HEK293 (cell line): ENCODE data around the gene GSG1L.

Experiments used
- CTCF ChIA-PET: fragments of 350-600 bp; formaldehyde crosslinking; extraction: SDS; loops from one replicate; lab custom pipeline; 2021; ENCODE audit warnings: antibody characterized with exemption; lab: Yijun Ruan, JAX
- POLR2A ChIA-PET: fragments of 300-600 bp; formaldehyde crosslinking; extraction: SDS; loops from one replicate; lab custom pipeline; 2020; ENCODE audit warnings: antibody characterized with exemption, inconsistent platforms; lab: Yijun Ruan, JAX
- H3K27ac ChIP-seq: fragments of 200-500 bp; sonication (Bioruptor generic); 2 replicates; pipeline ENCODE4 v1.5.1; 2014; ENCODE audit warnings: low read depth, low read length, control low read depth, inconsistent platforms; ENCODE audit errors: extremely low read depth
- H3K36me3 ChIP-seq, 2 experiments: fragments of 200-500 bp in 1 of 2; sonication (Bioruptor generic) in 1 of 2; 1 replicate in 1 of 2; 2 replicates in 1 of 2; pipeline ENCODE4 v1.5.1; 2014 to 2017; ENCODE audit warnings: inconsistent platforms in 2 of 2, low read length in 2 of 2; ENCODE audit not compliant: control insufficient read depth in 2 of 2, insufficient read depth in 1 of 2
- H3K4me1 ChIP-seq: fragments of 200-500 bp; sonication (Bioruptor generic); 2 replicates; pipeline ENCODE4 v1.5.1; 2014; ENCODE audit warnings: mild to moderate bottlenecking, low read length, inconsistent platforms; ENCODE audit not compliant: control insufficient read depth, insufficient read depth
- H3K4me3 ChIP-seq: 2 replicates; pipeline ENCODE4 v1.5.1; 2011; ENCODE audit warnings: low read depth, mild to moderate bottlenecking, control low read depth, low read length, moderate library complexity
- H3K9me3 ChIP-seq: fragments of 200-500 bp; sonication (Bioruptor generic); 2 replicates; pipeline ENCODE4 v1.5.1; 2014; ENCODE audit warnings: low read depth, low read length, inconsistent platforms; ENCODE audit not compliant: control insufficient read depth, insufficient read depth
- HOXC10 ChIP-seq: sonication (generic); formaldehyde crosslinking; IDR thresholded peaks from 2 replicates; pipeline ENCODE4 v1.8.1; 2023; ENCODE audit warnings: mild to moderate bottlenecking, missing genetic modification reagents
- KLF16 ChIP-seq: fragments of 450-650 bp; formaldehyde crosslinking; IDR thresholded peaks from 2 replicates; pipeline ENCODE4 v1.5.1; 2017; ENCODE audit warnings: missing biosample characterization, missing genetic modification characterization
- PRDM1 ChIP-seq: fragments of 450-650 bp; formaldehyde crosslinking; IDR thresholded peaks from 2 replicates; pipeline ENCODE4; 2016; ENCODE audit warnings: missing biosample characterization, missing genetic modification characterization
- REPIN1 ChIP-seq: fragments of 450-650 bp; formaldehyde crosslinking; IDR thresholded peaks from 2 replicates; pipeline ENCODE4 v1.5.1; 2017; ENCODE audit warnings: missing biosample characterization, missing genetic modification characterization, low read depth
- ZBTB48 ChIP-seq: fragments of 450-650 bp; formaldehyde crosslinking; IDR thresholded peaks from 2 replicates; pipeline ENCODE4 v1.5.1; 2016; ENCODE audit warnings: missing biosample characterization, missing genetic modification characterization
- ZBTB49 ChIP-seq: fragments of 450-650 bp; formaldehyde crosslinking; IDR thresholded peaks from 2 replicates; pipeline ENCODE4 v1.5.1; 2016; ENCODE audit warnings: missing biosample characterization, missing genetic modification characterization, low read depth
- ZNF488 ChIP-seq: fragments of 450-650 bp; formaldehyde crosslinking; IDR thresholded peaks from 2 replicates; pipeline ENCODE4 v1.5.1; 2016; ENCODE audit warnings: missing biosample characterization, missing genetic modification characterization
- ZNF658 ChIP-seq: fragments of 450-650 bp; formaldehyde crosslinking; IDR thresholded peaks from 2 replicates; pipeline ENCODE4; 2016; ENCODE audit warnings: missing biosample characterization, missing genetic modification characterization
- ZNF660 ChIP-seq: fragments of 450-650 bp; IDR thresholded peaks from 2 replicates; pipeline ENCODE4 v1.5.1; 2018; ENCODE audit warnings: missing biosample characterization, mild to moderate bottlenecking, missing genetic modification characterization
- ZNF791 ChIP-seq: fragments of 450-650 bp; formaldehyde crosslinking; IDR thresholded peaks from 2 replicates; pipeline ENCODE4 v1.5.1; 2016; ENCODE audit warnings: missing biosample characterization, missing genetic modification characterization
- ZXDB ChIP-seq: fragments of 450-650 bp; formaldehyde crosslinking; IDR thresholded peaks from 2 replicates; pipeline ENCODE4 v1.5.1; 2016; ENCODE audit warnings: missing biosample characterization, missing genetic modification characterization
- TF ChIP-seq, protein P1 (sequence below): fragments of 450-650 bp; formaldehyde crosslinking; IDR thresholded peaks from 2 replicates; pipeline ENCODE4 v1.5.1; 2016; ENCODE audit warnings: missing biosample characterization, missing genetic modification characterization
- TF ChIP-seq, protein P2 (sequence below): fragments of 450-650 bp; formaldehyde crosslinking; IDR thresholded peaks from 2 replicates; pipeline ENCODE4 v1.5.1; 2016; ENCODE audit warnings: missing biosample characterization, missing genetic modification characterization

The GSG1L gene

GRCh38 chr16:28107232-28107631, 43.7 kb upstream of the GSG1L start (continued):
- no peak for TF ChIP-seq ZNF791

DNA sequence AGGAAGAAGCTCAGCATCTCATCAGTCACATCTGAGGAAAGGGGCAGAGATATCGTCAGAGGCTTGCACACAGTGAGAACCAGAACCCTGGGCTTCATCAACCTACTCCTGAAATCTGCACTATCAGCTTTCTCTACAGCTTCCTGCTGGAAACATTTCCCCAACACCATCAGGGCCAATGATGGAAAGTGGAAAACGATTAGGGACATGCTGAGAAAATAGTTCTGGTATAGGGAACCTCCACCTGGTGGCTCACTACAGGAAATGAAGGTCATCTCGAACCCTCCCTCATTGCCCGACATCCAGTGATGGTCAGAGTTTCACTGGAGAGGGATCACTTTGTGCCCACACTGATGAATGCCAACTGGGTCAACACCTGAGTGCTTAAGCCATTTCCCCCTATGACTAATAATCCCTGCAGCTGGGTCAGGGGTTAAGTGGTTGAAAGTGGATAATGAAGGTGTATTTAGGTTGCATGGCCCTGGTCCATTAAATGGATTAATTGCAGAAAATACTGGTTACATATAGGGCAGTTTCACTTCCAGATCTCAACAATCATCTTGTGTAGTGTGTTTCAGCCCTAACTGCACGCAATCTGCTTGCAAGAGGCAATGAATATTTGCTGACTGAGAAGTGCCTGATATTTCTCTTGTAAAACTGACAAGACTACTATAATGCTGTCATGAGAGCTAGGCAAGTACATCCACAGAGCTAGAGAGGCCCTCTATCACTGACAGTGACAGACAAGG, 43.1 kb upstream of the GSG1L start:
- no peak overlapping the region for H3K27ac ChIP-seq

DNA sequence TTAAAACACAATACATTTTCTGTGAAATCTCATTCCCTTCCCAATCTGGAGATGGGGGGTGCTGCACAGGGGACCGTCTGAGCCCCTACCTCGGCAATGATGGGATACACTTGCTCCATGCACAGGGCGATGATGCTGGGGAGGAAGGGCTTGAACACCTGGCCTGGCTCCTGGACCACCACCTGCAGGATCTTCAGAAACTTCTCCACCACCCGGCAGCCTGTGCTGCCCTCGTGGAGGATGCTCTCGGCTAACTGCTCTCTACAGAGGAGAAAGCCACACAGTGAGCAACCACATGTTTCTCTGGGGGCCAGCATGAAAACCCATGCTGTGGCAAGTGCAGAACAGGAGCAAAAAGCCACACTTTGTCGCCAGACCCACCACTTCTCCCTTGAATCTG, 42.4 kb upstream of the GSG1L start:
- Histone ChIP-seq H3K4me3 (no peak overlapping the region), H3K9me3 (no peaks in the 10 kb centered on the region), H3K27ac (no peak overlapping the region), H3K4me1 (no peaks in the 10 kb centered on the region), H3K36me3 (peaks cover 14 to 99% of the 10 kb centered on the region in 2 experiments)
- POLR2A ChIA-PET, result no interaction called here
- no peak for TF ChIP-seq ZNF658 (tag by site-specific recombination)
- no peak for TF ChIP-seq PRDM1
- TF ChIP-seq, protein P1, sequence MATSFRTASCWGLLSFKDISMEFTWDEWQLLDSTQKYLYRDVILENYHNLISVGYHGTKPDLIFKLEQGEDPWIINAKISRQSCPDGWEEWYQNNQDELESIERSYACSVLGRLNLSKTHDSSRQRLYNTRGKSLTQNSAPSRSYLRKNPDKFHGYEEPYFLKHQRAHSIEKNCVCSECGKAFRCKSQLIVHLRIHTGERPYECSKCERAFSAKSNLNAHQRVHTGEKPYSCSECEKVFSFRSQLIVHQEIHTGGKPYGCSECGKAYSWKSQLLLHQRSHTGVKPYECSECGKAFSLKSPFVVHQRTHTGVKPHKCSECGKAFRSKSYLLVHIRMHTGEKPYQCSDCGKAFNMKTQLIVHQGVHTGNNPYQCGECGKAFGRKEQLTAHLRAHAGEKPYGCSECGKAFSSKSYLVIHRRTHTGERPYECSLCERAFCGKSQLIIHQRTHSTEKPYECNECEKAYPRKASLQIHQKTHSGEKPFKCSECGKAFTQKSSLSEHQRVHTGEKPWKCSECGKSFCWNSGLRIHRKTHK (tag by site-specific recombination), result no peak
- no peak for TF ChIP-seq ZNF488 (tag by site-specific recombination)
- CTCF ChIA-PET, result no interaction called here

More for the DNA sequence above, 43.1 kb upstream of the GSG1L start:
- ChIA-PET POLR2A (no interaction called here), CTCF (no interaction called here)
- Histone ChIP-seq H3K36me3 (peaks cover 15 to 97% of the 10 kb centered on the region in 2 experiments), H3K4me3 (no peak overlapping the region), H3K9me3 (no peaks in the 10 kb centered on the region), H3K4me1 (no peaks in the 10 kb centered on the region)
- no peak for TF ChIP-seq REPIN1 (tag by site-specific recombination)

GRCh38 chr16:28105297-28105696, 41.8 kb upstream of the GSG1L start:
- no peak overlapping the region for H3K27ac ChIP-seq
- H3K9me3 ChIP-seq, result no peaks in the 10 kb centered on the region
- H3K4me1 ChIP-seq, result no peaks in the 10 kb centered on the region
- ChIA-PET POLR2A (no interaction called here), CTCF (no interaction called here)
- peaks cover 10 to 100% of the 10 kb centered on the region in 2 experiments; a peak in 2 of 3 replicates for H3K36me3 ChIP-seq
- H3K4me3 ChIP-seq, result no peak overlapping the region
- TF ChIP-seq ZXDB (no peak), ZNF660 (no peak), HOXC10 (CRISPR knock-in tag) (no peak), ZBTB48 (tag by site-specific recombination) (no peak), ZBTB49 (tag by site-specific recombination) (no peak), KLF16 (tag by site-specific recombination) (no peak)
- TF ChIP-seq, protein P2, sequence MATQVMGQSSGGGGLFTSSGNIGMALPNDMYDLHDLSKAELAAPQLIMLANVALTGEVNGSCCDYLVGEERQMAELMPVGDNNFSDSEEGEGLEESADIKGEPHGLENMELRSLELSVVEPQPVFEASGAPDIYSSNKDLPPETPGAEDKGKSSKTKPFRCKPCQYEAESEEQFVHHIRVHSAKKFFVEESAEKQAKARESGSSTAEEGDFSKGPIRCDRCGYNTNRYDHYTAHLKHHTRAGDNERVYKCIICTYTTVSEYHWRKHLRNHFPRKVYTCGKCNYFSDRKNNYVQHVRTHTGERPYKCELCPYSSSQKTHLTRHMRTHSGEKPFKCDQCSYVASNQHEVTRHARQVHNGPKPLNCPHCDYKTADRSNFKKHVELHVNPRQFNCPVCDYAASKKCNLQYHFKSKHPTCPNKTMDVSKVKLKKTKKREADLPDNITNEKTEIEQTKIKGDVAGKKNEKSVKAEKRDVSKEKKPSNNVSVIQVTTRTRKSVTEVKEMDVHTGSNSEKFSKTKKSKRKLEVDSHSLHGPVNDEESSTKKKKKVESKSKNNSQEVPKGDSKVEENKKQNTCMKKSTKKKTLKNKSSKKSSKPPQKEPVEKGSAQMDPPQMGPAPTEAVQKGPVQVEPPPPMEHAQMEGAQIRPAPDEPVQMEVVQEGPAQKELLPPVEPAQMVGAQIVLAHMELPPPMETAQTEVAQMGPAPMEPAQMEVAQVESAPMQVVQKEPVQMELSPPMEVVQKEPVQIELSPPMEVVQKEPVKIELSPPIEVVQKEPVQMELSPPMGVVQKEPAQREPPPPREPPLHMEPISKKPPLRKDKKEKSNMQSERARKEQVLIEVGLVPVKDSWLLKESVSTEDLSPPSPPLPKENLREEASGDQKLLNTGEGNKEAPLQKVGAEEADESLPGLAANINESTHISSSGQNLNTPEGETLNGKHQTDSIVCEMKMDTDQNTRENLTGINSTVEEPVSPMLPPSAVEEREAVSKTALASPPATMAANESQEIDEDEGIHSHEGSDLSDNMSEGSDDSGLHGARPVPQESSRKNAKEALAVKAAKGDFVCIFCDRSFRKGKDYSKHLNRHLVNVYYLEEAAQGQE (tag by site-specific recombination), result no peak
